H1 (cell line): ENCODE measurements around the gene CSTF2. TPM values are rescaled to one million over a fixed set of nuclear protein-coding genes. Genes with fewer than 3 reads are reported as not detected.

Experiments used
- CTCF ChIA-PET: fragments of 300-600 bp; sonication (Branson Sonifier 250); formaldehyde crosslinking; loops from one replicate; lab custom pipeline; 2021; ENCODE audit not compliant: partially characterized antibody; lab: Charles Lee
- POLR2A ChIA-PET: fragments of 300-600 bp; sonication (Branson Sonifier 250); formaldehyde crosslinking; loops from one replicate; lab custom pipeline; 2021; ENCODE audit warnings: inconsistent platforms; ENCODE audit not compliant: partially characterized antibody; lab: Charles Lee
- DNase-seq, 2 experiments: peaks; one replicate each; pipeline versions ENCODE4 v3.0.0 to v3.0.0-alpha.2; 2010 to 2022; ENCODE audit warnings: low spot score in 2 of 2, low read depth in 1 of 2, mixed read lengths in 1 of 2
- FAIRE-seq: peaks from 2 replicates; lab custom pipeline; 2011; peaks lifted over from hg19 to GRCh38; lab: Jason Lieb, UNC
- H2AFZ ChIP-seq: 2 replicates; pipeline ENCODE4 v1.8.1; 2012; ENCODE audit warnings: low read length, inconsistent platforms
- H2AK5ac ChIP-seq: 2 replicates; pipeline ENCODE4 v1.6.1; 2013; ENCODE audit warnings: low read depth, low read length
- H2BK120ac ChIP-seq: replicated peaks from 2 replicates; pipeline ENCODE3; 2013; ENCODE audit warnings: low read depth, low read length, inconsistent platforms
- H2BK12ac ChIP-seq: 2 replicates; pipeline ENCODE4 v1.6.1; 2013; ENCODE audit warnings: low read depth, low read length
- H2BK15ac ChIP-seq: 2 replicates; pipeline ENCODE4 v1.6.1; 2013; ENCODE audit warnings: low read length
- H2BK20ac ChIP-seq: 2 replicates; pipeline ENCODE4 v1.6.1; 2013; ENCODE audit warnings: low read length
- H2BK5ac ChIP-seq: 2 replicates; pipeline ENCODE4 v1.6.1; 2013; ENCODE audit warnings: low read depth, low read length
- H3K14ac ChIP-seq: 2 replicates; pipeline ENCODE4 v1.6.1; 2013; ENCODE audit warnings: inconsistent platforms; ENCODE audit not compliant: insufficient read length
- H3K18ac ChIP-seq: 2 replicates; pipeline ENCODE4 v1.6.1; 2013; ENCODE audit warnings: low read length; ENCODE audit errors: extremely low read depth
- H3K23ac ChIP-seq: 2 replicates; pipeline ENCODE4 v1.6.1; 2013; ENCODE audit warnings: inconsistent platforms; ENCODE audit not compliant: insufficient read length
- H3K23me2 ChIP-seq: 2 replicates; pipeline ENCODE4 v1.6.1; 2013; ENCODE audit warnings: low read depth, low read length
- H3K27ac ChIP-seq: 2 replicates; pipeline ENCODE4 v1.6.1; 2011; ENCODE audit warnings: low read depth, low read length, inconsistent platforms
- H3K27me3 ChIP-seq, 4 experiments: replicated peaks in 1 of 4; 1 replicate in 1 of 4; 2 replicates in 3 of 4; pipeline versions ENCODE4 v1.6.1 to v1.8.1; 2011 to 2013; ENCODE audit warnings: low read length in 3 of 4, mild to moderate bottlenecking in 3 of 4, inconsistent platforms in 2 of 4, mixed read lengths in 2 of 4, moderate library complexity in 1 of 4; ENCODE audit not compliant: control insufficient read depth in 3 of 4, insufficient read depth in 3 of 4; ENCODE audit errors: extremely low read depth in 1 of 4
- H3K36me3 ChIP-seq, 4 experiments: 2 replicates each; pipeline versions ENCODE4 v1.6.1 to v1.8.1; 2011 to 2013; ENCODE audit warnings: mild to moderate bottlenecking in 4 of 4, low read length in 3 of 4, moderate library complexity in 2 of 4, control low read depth in 1 of 4, inconsistent platforms in 1 of 4; ENCODE audit not compliant: insufficient read depth in 4 of 4, control insufficient read depth in 2 of 4
- H3K4ac ChIP-seq: replicated peaks from 2 replicates; pipeline ENCODE3; 2013; ENCODE audit warnings: low read length, low read depth, mixed read lengths, inconsistent platforms; ENCODE audit not compliant: insufficient read length
- H3K4me1 ChIP-seq, 4 experiments: replicated peaks in 1 of 4; 1 replicate in 1 of 4; 2 replicates in 3 of 4; pipeline versions ENCODE4 v1.6.1 to v1.8.1; 2011 to 2013; ENCODE audit warnings: low read length in 3 of 4, inconsistent platforms in 2 of 4, mixed read lengths in 1 of 4; ENCODE audit not compliant: insufficient read depth in 4 of 4, control insufficient read depth in 3 of 4
- H3K4me2 ChIP-seq, 2 experiments: 2 replicates each; pipeline versions ENCODE4 v1.6.1 to v1.8.1; 2011 to 2013; ENCODE audit warnings: low read depth in 2 of 2, low read length in 2 of 2, control low read depth in 1 of 2, inconsistent platforms in 1 of 2, mild to moderate bottlenecking in 1 of 2; ENCODE audit not compliant: insufficient read depth in 1 of 2
- H3K4me3 ChIP-seq, 4 experiments: fragments of 200-600, 300-600 bp in 1 of 4; sonication (generic), shearing (Covaris generic), sonication (Bioruptor Twin) in 1 of 4; 2 replicates each; pipeline versions ENCODE4 v1.5.1 to v1.8.1; 2011 to 2016; ENCODE audit warnings: low read length in 4 of 4, low read depth in 3 of 4, control low read depth in 2 of 4, inconsistent platforms in 2 of 4, mild to moderate bottlenecking in 2 of 4, mixed read lengths in 1 of 4, moderate library complexity in 1 of 4; ENCODE audit not compliant: insufficient read depth in 2 of 4; ENCODE audit errors: extremely low read depth in 1 of 4
- H3K56ac ChIP-seq: replicated peaks from 2 replicates; pipeline ENCODE3; 2013; ENCODE audit warnings: low read depth, mild to moderate bottlenecking, mixed read lengths, low read length, inconsistent platforms; ENCODE audit not compliant: insufficient read length
- H3K79me1 ChIP-seq: 2 replicates; pipeline ENCODE4 v1.6.1; 2013; ENCODE audit warnings: low read depth, low read length, control low read depth
- H3K79me2 ChIP-seq, 2 experiments: 2 replicates each; pipeline versions ENCODE4 v1.6.1 to v1.8.1; 2012 to 2013; ENCODE audit warnings: low read length in 2 of 2, mild to moderate bottlenecking in 2 of 2, inconsistent platforms in 1 of 2; ENCODE audit not compliant: insufficient read depth in 2 of 2, control insufficient read depth in 1 of 2
- H3K9ac ChIP-seq, 4 experiments: replicated peaks in 1 of 4; 1 replicate in 1 of 4; 2 replicates in 3 of 4; pipeline versions ENCODE4 v1.6.1 to v1.8.1; 2011 to 2013; ENCODE audit warnings: low read depth in 3 of 4, low read length in 3 of 4, control low read depth in 2 of 4, mild to moderate bottlenecking in 2 of 4, moderate library complexity in 2 of 4, inconsistent platforms in 1 of 4; ENCODE audit errors: extremely low read depth in 1 of 4
- H3K9me3 ChIP-seq, 2 experiments: 2 replicates each; pipeline versions ENCODE4 v1.6.1 to v1.8.1; 2012 to 2013; ENCODE audit warnings: mild to moderate bottlenecking in 2 of 2, moderate library complexity in 2 of 2, control low read depth in 1 of 2, inconsistent platforms in 1 of 2, low read depth in 1 of 2, low read length in 1 of 2, mixed read lengths in 1 of 2; ENCODE audit not compliant: insufficient read depth in 2 of 2
- H4K20me1 ChIP-seq, 2 experiments: replicated peaks in 1 of 2; 2 replicates each; pipeline versions ENCODE3 to v1.8.1; 2011 to 2013; ENCODE audit warnings: inconsistent platforms in 2 of 2, low read length in 2 of 2, mild to moderate bottlenecking in 1 of 2; ENCODE audit not compliant: insufficient read depth in 2 of 2, control insufficient read depth in 1 of 2
- H4K5ac ChIP-seq: 2 replicates; pipeline ENCODE4 v1.6.1; 2013; ENCODE audit warnings: low read length, low read depth, mixed read lengths, inconsistent platforms; ENCODE audit not compliant: insufficient read length
- H4K8ac ChIP-seq: 2 replicates; pipeline ENCODE4 v1.8.0; 2013; ENCODE audit warnings: mild to moderate bottlenecking, moderate library complexity, low read length, inconsistent platforms; ENCODE audit not compliant: insufficient read depth; ENCODE audit errors: extremely low read depth
- H4K91ac ChIP-seq: replicated peaks from 2 replicates; pipeline ENCODE3; 2013; ENCODE audit warnings: low read length, mixed read lengths, inconsistent platforms; ENCODE audit not compliant: insufficient read length
- BCL11A ChIP-seq, 2 experiments: IDR thresholded peaks; one replicate each; pipeline ENCODE4 v1.6.1; 2011; ENCODE audit warnings: low read depth in 2 of 2, low read length in 2 of 2, mild to moderate bottlenecking in 2 of 2
- EGR1 ChIP-seq: IDR thresholded peaks from 2 replicates; pipeline ENCODE4 v1.6.1; 2011; ENCODE audit warnings: low read depth, low read length, borderline replicate concordance
- GABPA ChIP-seq: IDR thresholded peaks from 2 replicates; pipeline ENCODE4 v1.6.1; 2011; ENCODE audit warnings: mild to moderate bottlenecking, low read length, moderate library complexity, borderline replicate concordance; ENCODE audit not compliant: insufficient read depth
- HDAC6 ChIP-seq: IDR thresholded peaks from one replicate; pipeline ENCODE4 v1.7.1; 2012; ENCODE audit warnings: low read depth, mild to moderate bottlenecking, inconsistent platforms, low read length, moderate library complexity
- RFX5 ChIP-seq: IDR thresholded peaks from 2 replicates; pipeline ENCODE4 v1.6.1; 2011; ENCODE audit warnings: low read depth, low read length, improper control_type of control experiment, borderline replicate concordance
- RXRA ChIP-seq: IDR thresholded peaks from 2 replicates; pipeline ENCODE4 v1.6.1; 2011; ENCODE audit warnings: low read depth, mild to moderate bottlenecking, low read length, moderate library complexity; ENCODE audit not compliant: insufficient read depth
- SP1 ChIP-seq: IDR thresholded peaks from 2 replicates; pipeline ENCODE4 v1.6.1; 2011; ENCODE audit warnings: low read depth, low read length
- SP2 ChIP-seq: IDR thresholded peaks from 2 replicates; pipeline ENCODE4 v1.6.1; 2012; ENCODE audit warnings: mild to moderate bottlenecking, low read length, inconsistent platforms
- SUZ12 ChIP-seq: fragments of 200-600 bp; sonication (generic); IDR thresholded peaks from 2 replicates; pipeline ENCODE4 v1.6.1; 2012; ENCODE audit warnings: mild to moderate bottlenecking, inconsistent platforms, low read length, moderate library complexity, mixed read lengths
- TAF1 ChIP-seq: IDR thresholded peaks from 2 replicates; pipeline ENCODE4 v1.6.1; 2011; ENCODE audit warnings: mild to moderate bottlenecking, low read depth, low read length
- WGBS, 2 experiments: shearing (Covaris generic) in 1 of 2; methylation state at CpG; one replicate each; pipeline versions ENCODE4 v1.1.6 to v1.1.7; 2013 to 2015; ENCODE audit warnings: low lambda C conversion rate in 2 of 2, mixed read lengths in 2 of 2, inconsistent platforms in 1 of 2, low coverage in 1 of 2, missing lambda C conversion rate in 1 of 2; ENCODE audit not compliant: insufficient replicate concordance in 2 of 2, insufficient coverage in 1 of 2, insufficient read length in 1 of 2; ENCODE audit errors: extremely low coverage in 1 of 2, missing lambda C conversion rate in 1 of 2; 5-methylcytosine and 5-hydroxymethylcytosine counted together
- polyA plus RNA-seq, 7 experiments: library from polyadenylated mRNA; depleted of rRNA in 3 of 7; stranded (reverse) in 5 of 7; unstranded in 2 of 7; fragments of >200 nt in 5 of 7; fragments of 200-250 nt in 2 of 7; gene quantifications; 1 replicate in 5 of 7; 2 replicates in 1 of 7; 4 replicates in 1 of 7; pipeline versions ENCODE4 v1.2.1 to v1.2.3, GENCODE V29; 2011 to 2013; ENCODE audit warnings: missing spikeins in 2 of 7, mixed read lengths in 2 of 7
- total RNA-seq: library from RNA; stranded (reverse); fragmentation: NEBNext Ultra II Directional; extraction: Animal tissue kit (Norgen Biotek cat#: 25700); gene quantifications from 2 replicates; pipeline ENCODE4 v1.2.1, GENCODE V29; 2021
- TF ChIP-seq, protein P1 (sequence below): IDR thresholded peaks from 2 replicates; pipeline ENCODE4 v1.6.1; 2011; ENCODE audit warnings: low read length, improper control_type of control experiment
- TF ChIP-seq, protein P2 (sequence below): IDR thresholded peaks from 2 replicates; pipeline ENCODE4 v1.6.1; 2011; ENCODE audit warnings: low read depth, mild to moderate bottlenecking, low read length; ENCODE audit not compliant: insufficient read depth
- TF ChIP-seq, protein P3 (sequence below): IDR thresholded peaks from 2 replicates; pipeline ENCODE4 v1.6.1; 2012; ENCODE audit warnings: inconsistent platforms

Gene CSTF2
- total and polyA plus RNA-seq, 2 of the 8 experiments (the other 6 are each of a cell fraction or from before 2014, with no cell fraction given), result 20.7 to 30.9 TPM

DNA sequence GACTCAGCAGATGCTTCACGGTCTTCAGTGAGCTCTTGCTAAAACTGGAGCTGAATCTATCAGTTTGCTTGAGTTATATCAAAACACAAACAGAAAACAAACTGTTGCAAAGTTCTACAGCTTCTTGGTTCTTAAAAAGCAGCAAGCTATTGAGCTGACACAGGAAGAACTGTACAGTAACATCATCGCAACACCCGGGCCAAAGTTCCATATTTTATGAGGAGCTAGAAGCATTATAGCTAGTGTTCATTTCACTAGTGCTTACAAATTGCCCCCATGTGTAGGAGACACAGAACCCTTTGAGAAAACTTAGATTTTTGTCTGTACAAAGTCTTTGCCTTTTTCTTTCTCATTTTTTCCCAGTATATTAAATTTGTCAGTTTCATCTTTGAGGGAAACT, 17.3 kb upstream of the CSTF2 start:
- Histone ChIP-seq H2BK12ac (no peak overlapping the region), H2BK15ac (no peak overlapping the region), H3K79me1 (no peaks in the 10 kb centered on the region), H3K36me3 (no peaks in the 10 kb centered on the region), H3K4ac (no peak overlapping the region), H3K18ac (no peak overlapping the region), H3K4me3 (no peak overlapping the region), H4K5ac (no peak overlapping the region), H3K56ac (no peak overlapping the region), H3K14ac (no peak overlapping the region), H2BK20ac (no peak overlapping the region), H3K23me2 (no peaks in the 10 kb centered on the region), H2AFZ (no peak overlapping the region), H2AK5ac (no peak overlapping the region), H3K23ac (no peak overlapping the region), H4K8ac (no peak overlapping the region), H3K79me2 (no peaks in the 10 kb centered on the region), H3K27ac (no peak overlapping the region), H4K91ac (no peak overlapping the region), H3K9me3 (no peaks in the 10 kb centered on the region), H3K9ac (no peak overlapping the region), H3K4me1 (no peaks in the 10 kb centered on the region), H2BK5ac (no peak overlapping the region), H4K20me1 (no peaks in the 10 kb centered on the region), H2BK120ac (no peak overlapping the region), H3K27me3 (no peaks in the 10 kb centered on the region), H3K4me2 (no peak overlapping the region)
- ChIA-PET POLR2A (interaction anchor here (1.0 kb wide), 1 partner anchor 10 kb away, joined by 3 read pairs; no protein-coding TSS in a partner anchor), CTCF (no interaction called here)
- DNase-seq (no peak), FAIRE-seq (no peak)
- WGBS, 2 experiments, result 92% methylated on average over 2 of the region's 3 CpGs; no CpG with 5 or more reads in 1 of the 2 experiments
- TF ChIP-seq BCL11A (IDR thresholded peaks at IDR 0.05; ENCODE audit: low read depth in 2 of 2, low read length in 2 of 2) (no peak), GABPA (no peak), RFX5 (no peak), SP1 (no peak), RXRA (no peak), TAF1 (no peak), SP2 (no peak), SUZ12 (no peak), EGR1 (no peak), HDAC6 (no peak)
- TF ChIP-seq, protein P1, sequence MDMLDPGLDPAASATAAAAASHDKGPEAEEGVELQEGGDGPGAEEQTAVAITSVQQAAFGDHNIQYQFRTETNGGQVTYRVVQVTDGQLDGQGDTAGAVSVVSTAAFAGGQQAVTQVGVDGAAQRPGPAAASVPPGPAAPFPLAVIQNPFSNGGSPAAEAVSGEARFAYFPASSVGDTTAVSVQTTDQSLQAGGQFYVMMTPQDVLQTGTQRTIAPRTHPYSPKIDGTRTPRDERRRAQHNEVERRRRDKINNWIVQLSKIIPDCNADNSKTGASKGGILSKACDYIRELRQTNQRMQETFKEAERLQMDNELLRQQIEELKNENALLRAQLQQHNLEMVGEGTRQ, result no peak
- TF ChIP-seq, protein P2, sequence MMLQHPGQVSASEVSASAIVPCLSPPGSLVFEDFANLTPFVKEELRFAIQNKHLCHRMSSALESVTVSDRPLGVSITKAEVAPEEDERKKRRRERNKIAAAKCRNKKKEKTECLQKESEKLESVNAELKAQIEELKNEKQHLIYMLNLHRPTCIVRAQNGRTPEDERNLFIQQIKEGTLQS, result no peak
- TF ChIP-seq, protein P3, sequence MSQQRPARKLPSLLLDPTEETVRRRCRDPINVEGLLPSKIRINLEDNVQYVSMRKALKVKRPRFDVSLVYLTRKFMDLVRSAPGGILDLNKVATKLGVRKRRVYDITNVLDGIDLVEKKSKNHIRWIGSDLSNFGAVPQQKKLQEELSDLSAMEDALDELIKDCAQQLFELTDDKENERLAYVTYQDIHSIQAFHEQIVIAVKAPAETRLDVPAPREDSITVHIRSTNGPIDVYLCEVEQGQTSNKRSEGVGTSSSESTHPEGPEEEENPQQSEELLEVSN, result no peak
